GM21786 (cell line): ENCODE data around the gene PLEKHH2.
"Not testable (repeated sequence)": the region's sequence is repeated elsewhere in the genome, so short reads cannot be mapped to it uniquely, and the experiment has no call there.

Source experiments
- ATAC-seq: cut with Tn5 transposase; IDR thresholded peaks from one replicate; pipeline ENCODE4 v1.9.1; 2021; ENCODE audit not compliant: unreplicated experiment

The PLEKHH2 gene

GRCh38 chr2:43636153-43636552 lies 907 bp upstream of the PLEKHH2 start:
- ATAC-seq, result not testable (repeated sequence)

- peak; percentile 10 for ATAC-seq
Measured at GRCh38 chr2:43636621-43637020, 439 bp upstream of the PLEKHH2 start.

DNA sequence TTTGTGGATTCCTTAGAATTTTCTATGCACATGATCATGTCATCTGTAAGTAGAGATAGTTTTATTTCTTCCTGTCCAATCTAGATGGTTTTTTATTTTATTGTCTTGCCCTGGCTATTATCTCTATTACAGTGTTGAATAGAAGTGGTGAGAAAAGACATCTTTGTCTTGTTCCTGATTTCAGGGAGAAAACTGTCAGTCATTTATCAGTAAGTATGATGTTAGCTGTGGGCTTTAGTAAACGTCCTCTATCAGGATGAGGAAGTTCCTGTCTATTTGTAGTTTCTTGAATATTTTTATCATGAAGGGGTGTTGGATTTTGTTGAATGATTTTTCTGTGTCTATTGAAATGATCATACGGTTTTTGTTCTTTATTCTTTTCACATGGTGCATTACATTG lies 5.3 kb downstream of the PLEKHH2 start:
- no peak for ATAC-seq

DNA sequence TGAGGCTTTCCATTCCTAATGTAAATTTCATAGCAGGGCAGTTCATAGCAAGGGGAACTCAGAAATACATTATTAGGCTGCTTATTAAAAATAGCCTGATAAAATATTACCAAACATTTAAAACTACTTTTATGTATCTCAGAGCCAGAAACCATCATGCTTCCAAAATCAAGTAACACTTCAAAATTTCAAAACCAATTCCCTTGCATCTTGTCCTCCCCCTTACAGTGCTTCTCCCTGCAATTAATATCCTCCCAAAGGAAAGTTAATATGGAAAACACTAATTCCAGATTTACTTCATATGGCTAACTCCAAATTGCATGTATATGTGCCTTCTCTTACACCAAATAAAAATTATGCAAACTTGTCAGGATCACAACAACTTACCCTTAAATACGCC lies 6.6 kb downstream of the PLEKHH2 start:
- no peak for ATAC-seq

GRCh38 chr2:43648994-43649701 lies 12.1 kb downstream of the PLEKHH2 start:
- no peak for ATAC-seq

- ATAC-seq, result no peak
Measured at GRCh38 chr2:43653506-43653905, 16.4 kb downstream of the PLEKHH2 start.

DNA sequence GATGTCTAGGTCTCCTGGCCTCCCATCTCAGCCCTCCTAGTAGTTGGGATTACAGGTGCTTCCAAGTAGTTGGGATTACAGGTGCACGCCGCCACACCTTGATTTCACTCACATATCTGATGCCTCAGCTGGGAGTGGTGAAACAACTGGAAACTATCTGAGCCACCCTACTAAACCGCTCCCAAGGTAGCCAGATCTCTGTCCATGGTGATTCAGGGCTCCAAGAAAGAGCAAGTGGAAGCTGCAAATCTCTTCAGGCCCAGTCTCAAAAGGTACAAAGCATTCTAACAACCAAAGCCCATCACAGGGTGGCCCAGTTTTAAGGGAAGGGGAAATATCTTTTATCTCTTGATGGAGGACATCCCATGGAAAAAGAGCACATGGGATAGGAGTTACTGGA lies 20.2 kb downstream of the PLEKHH2 start:
- ATAC-seq, result no peak

DNA sequence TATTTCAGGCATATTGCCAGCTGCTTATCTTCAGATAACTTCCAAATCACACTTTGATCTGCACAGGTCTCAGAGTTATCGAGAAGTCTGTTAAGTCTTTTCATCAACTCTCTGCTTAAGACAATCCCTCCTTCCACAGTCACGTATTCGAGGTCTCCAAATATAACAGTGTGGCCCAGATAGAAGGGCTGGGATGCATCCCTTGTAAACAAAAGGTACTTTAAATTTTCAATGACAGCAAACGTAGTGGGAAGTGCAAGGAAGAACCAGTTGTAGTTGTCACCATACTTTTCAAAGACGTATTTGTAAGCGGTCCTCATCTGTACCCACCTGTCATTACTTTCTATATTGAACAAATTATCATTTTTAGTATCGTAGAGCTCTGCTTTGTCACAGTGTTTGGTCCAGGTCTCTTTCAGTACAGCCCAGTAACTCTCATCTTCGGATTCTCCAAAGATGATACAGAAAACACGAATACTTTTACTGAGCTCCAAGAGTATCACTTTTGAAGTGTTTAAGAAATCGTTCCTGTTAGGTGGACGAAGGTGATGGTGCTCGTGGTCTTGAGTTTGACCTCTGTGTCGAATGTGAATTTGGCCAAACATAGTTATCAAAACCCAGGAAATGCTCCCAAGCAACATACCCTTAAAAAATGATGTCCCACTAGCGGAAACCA lies 38.7 kb downstream of the PLEKHH2 start:
- no peak for ATAC-seq

- no peak for ATAC-seq
Measured at GRCh38 chr2:43676322-43677050, 39.4 kb downstream of the PLEKHH2 start, which contains the start of gene C1GALT1C1L. Gene C1GALT1C1L, minus strand, starts transcription at chr2:43676429. Its CDS starts 107 bp downstream, at chr2:43676322.

- ATAC-seq, result not testable (repeated sequence)
Measured at GRCh38 chr2:43677783-43678182, 40.7 kb downstream of the PLEKHH2 start.

GRCh38 chr2:43685357-43685756 lies 48.3 kb downstream of the PLEKHH2 start:
- ATAC-seq, result no peak

DNA sequence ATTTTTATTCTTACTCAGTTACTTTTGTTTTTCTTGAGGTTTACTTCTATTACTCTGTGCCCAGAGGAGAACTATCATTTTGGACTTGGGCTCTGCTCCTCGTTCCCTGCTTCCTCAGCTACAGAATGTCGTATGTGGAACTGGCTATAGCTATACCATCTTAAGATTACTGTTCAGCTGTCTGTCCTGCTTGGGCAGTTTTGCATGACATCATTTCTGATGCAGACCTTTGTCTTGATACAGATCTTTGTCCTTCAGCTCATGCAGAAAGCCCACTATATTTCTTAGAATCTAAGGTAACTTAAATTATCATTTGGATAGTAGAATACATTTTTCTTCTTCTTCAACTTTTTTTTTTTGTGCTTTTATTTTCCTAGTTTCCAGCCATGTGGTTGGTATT lies 52.9 kb downstream of the PLEKHH2 start:
- no peak for ATAC-seq

DNA sequence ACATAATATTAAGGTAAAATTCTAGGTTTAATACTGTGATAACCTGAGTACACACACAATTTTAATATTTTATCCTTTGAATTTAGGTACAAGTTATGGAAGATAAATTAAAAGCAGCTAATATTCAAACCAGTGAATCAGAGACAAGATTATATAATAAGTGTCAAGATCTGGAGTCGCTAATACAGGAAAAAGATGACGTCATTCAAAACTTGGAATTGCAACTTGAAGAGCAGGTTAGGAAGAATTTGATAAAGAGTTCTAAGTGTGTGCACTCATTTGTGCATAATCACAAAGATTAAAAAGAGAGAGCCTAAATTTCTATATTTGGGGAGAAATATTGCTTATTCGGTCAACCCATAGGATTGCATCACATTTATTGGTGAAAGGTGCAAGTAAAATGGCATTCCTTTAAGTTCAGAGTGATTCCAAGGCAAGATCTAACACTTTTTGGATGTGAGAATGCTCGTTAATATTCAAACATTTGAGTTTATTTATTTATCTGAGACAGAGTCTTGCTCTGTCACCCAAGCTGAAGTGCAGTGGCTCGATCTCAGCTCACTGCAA lies 55.5 kb downstream of the PLEKHH2 start:
- no peak for ATAC-seq

GRCh38 chr2:43698140-43698539 lies 61.1 kb downstream of the PLEKHH2 start:
- ATAC-seq, result not testable (repeated sequence)

DNA sequence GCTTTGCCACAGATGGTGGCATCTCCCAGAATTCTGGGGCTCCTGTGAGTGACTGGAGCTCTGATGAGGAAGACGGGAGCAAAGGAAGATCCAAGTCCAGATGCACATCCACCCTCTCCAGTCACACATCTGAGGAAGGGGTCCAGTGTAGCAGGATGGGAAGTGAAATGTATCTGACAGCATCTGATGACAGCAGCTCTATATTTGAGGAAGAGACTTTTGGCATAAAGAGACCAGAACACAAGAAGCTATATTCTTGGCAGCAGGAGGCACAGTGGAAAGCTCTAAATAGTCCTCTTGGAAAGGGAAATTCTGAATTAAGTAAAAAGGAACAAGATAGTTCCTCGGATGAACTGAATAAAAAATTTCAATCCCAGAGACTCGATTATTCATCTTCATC lies 62.7 kb downstream of the PLEKHH2 start:
- no peak for ATAC-seq

GRCh38 chr2:43701111-43701510 lies 64.1 kb downstream of the PLEKHH2 start:
- no peak for ATAC-seq

- ATAC-seq, result no peak
Measured at GRCh38 chr2:43707255-43708015, 70.4 kb downstream of the PLEKHH2 start.

DNA sequence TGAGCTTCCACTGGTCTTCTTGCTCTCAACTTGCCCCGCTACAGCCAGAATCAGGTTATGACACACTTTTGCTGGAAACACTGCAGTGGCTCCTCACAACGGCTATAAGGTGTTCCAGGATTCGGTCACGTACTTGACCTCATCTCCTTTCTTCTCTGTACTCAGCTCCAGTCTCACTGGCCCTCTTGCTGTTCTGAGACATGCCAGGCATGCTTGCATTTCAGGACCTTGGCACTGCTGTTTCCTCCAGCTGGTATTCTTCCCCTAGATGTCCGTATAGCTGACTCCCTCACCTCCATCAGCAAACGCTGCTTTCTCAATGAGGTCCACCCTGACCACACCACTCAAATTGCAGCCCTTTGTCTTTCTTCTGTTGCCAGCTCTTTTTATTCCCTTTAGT lies 71.1 kb downstream of the PLEKHH2 start:
- ATAC-seq, result no peak

GRCh38 chr2:43708891-43709290 lies 71.8 kb downstream of the PLEKHH2 start:
- ATAC-seq, result no peak

GRCh38 chr2:43710866-43711265 lies 73.8 kb downstream of the PLEKHH2 start:
- no peak for ATAC-seq

- ATAC-seq, result no peak
Measured at GRCh38 chr2:43714164-43714563, 77.1 kb downstream of the PLEKHH2 start.
